Measurements from ENCODE around the gene NEDD4L. TPM values are rescaled to one million over a fixed set of nuclear protein-coding genes. Genes with fewer than 3 reads are reported as not detected.

NEDD4L gene
- total RNA-seq, 2 experiments from 2014 or later, result 11.2 to 13.7 TPM

DNA sequence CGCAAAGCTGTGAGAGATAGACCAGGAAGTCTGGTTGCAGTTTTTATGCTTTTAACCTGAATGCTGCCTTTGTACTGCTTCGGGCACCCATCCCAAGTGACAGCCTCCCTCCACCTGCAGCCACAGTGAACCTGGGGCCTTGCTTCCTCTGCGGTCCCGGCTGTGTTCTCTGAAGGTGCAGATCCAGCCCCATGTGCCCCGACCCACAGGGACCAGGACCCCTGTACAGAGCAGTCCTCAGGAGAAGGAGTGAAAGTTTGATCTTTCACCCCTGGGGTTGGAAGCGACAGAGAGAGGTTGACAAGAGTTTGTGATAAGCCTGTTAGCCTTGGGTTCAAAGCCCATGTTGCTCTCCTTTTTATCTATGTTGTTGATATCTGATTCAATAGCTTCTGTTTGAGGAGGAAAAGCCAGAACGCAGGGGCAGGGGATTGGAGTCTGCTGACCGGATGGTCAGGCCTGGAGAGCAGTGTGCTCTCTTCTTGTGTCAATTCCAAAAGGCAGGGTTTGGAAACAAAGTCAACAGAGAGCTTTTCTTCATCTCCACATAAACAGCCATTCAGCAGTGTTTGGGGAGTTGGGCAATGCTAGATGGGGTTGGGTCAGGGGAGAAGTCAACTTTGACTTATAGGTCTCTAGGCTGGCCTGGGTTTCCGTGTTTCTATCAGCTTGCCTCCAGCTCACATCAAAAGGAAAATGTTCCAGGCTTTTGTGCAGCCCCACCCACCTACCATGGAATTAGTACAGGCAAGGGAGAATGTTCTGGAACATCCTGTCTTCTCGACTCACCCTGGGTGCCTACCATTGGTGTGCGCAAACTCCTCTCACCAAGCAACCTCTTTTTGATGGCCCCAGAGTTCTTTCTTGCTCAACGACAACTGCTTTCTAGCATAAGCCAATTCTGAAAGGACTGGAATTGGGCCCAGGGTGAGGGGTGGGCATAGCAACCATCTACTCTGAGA lies 369.9 kb downstream of the NEDD4L start:
- POLR2A ChIA-PET, result no interaction called here
- intact Hi-C loops (cut with DNase I, micrococcal nuclease), result no loop called here

DNA sequence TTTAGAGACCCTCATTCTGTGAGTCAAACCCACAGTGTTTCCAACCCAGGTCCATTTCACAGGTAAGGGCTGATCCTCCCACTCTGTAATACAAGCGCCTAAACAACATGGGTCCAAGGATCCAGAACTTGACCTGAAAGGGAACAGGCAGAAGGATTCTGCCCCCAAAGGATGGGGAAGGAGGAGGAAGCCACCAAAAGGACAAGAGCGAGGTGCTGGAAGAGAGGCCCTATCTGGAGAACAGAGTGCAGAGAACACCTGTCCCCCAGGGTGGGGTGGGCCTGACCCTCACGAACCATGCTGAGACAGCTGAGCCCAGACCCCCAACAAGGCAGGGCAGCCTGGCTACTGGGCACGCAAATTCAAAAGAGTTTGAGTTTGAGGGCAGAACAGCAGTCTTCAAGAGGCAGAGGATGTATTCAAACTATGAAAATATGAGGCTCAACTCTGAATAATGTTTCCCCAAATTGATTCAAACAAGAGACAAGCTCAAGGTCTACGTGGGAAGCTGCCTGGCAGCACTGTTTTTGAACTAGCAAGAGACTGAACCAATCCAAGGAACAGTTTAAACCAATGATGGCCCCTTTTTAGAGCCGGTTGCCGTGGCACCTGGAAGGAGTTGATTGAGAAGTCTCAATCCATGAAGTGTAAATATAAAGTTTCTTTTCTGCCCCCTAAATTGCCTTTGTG lies 372.1 kb downstream of the NEDD4L start:
- no peak overlapping the region for H3K27ac ChIP-seq (ENCODE audit: low read depth in 1 of 2, low read length in 2 of 2)
- DNase-seq (no peak), ATAC-seq (ENCODE audit: poor library complexity) (no peak)
- peaks cover 0 to 4% of the 10 kb centered on the region in 2 experiments for H3K27me3 ChIP-seq (ENCODE audit: control insufficient read depth in 1 of 2, insufficient read depth in 2 of 2, low read length in 2 of 2)
- Mint-ChIP-seq H3K27ac (no peak overlapping the region), H3K9me3 (no peaks in the 10 kb centered on the region), H3K27me3 (no peaks in the 10 kb centered on the region), H3K4me1 (ENCODE audit: low read depth) (no peaks in the 10 kb centered on the region), H3K36me3 (ENCODE audit: low read depth) (no peaks in the 10 kb centered on the region), H3K4me3 (no peak overlapping the region)
- ChIA-PET CTCF (no interaction called here), POLR2A (no interaction called here)
- intact Hi-C loops (cut with DNase I, micrococcal nuclease), result no loop called here
- no peak overlapping the region for H3K4me3 ChIP-seq (ENCODE audit: low read length)
- no peaks in the 10 kb centered on the region for H3K36me3 ChIP-seq (ENCODE audit: insufficient read depth, low read length)
- TF ChIP-seq, protein P1, sequence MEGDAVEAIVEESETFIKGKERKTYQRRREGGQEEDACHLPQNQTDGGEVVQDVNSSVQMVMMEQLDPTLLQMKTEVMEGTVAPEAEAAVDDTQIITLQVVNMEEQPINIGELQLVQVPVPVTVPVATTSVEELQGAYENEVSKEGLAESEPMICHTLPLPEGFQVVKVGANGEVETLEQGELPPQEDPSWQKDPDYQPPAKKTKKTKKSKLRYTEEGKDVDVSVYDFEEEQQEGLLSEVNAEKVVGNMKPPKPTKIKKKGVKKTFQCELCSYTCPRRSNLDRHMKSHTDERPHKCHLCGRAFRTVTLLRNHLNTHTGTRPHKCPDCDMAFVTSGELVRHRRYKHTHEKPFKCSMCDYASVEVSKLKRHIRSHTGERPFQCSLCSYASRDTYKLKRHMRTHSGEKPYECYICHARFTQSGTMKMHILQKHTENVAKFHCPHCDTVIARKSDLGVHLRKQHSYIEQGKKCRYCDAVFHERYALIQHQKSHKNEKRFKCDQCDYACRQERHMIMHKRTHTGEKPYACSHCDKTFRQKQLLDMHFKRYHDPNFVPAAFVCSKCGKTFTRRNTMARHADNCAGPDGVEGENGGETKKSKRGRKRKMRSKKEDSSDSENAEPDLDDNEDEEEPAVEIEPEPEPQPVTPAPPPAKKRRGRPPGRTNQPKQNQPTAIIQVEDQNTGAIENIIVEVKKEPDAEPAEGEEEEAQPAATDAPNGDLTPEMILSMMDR (IDR thresholded peaks at IDR 0.05), result no peak
- H3K9me3 ChIP-seq (ENCODE audit: control insufficient read depth in 1 of 2, insufficient read depth in 1 of 2, low read length in 2 of 2), result no peaks in the 10 kb centered on the region
- H3K4me1 ChIP-seq (ENCODE audit: insufficient read depth, low read length), result no peaks in the 10 kb centered on the region

More for the DNA sequence above, 369.9 kb downstream of the NEDD4L start:
- Histone ChIP-seq H3K9me3 (ENCODE audit: control insufficient read depth in 1 of 2, insufficient read depth in 1 of 2, low read length in 2 of 2) (no peaks in the 10 kb centered on the region), H3K36me3 (ENCODE audit: insufficient read depth, low read length) (no peaks in the 10 kb centered on the region), H3K27ac (ENCODE audit: low read depth in 1 of 2, low read length in 2 of 2) (no peak overlapping the region), H3K4me3 (ENCODE audit: low read length) (no peak overlapping the region), H3K27me3 (ENCODE audit: control insufficient read depth in 1 of 2, insufficient read depth in 2 of 2, low read length in 2 of 2) (no peaks in the 10 kb centered on the region), H3K4me1 (ENCODE audit: insufficient read depth, low read length) (no peaks in the 10 kb centered on the region)
- no peak for DNase-seq
- Mint-ChIP-seq H3K27ac (no peak overlapping the region), H3K27me3 (no peaks in the 10 kb centered on the region), H3K9me3 (no peaks in the 10 kb centered on the region), H3K4me3 (no peak overlapping the region), H3K36me3 (ENCODE audit: low read depth) (no peaks in the 10 kb centered on the region), H3K4me1 (ENCODE audit: low read depth) (no peaks in the 10 kb centered on the region)
- no peak for ATAC-seq (ENCODE audit: poor library complexity)
- TF ChIP-seq, protein P1 (IDR thresholded peaks at IDR 0.05), result no peak
- CTCF ChIA-PET, result no interaction called here

DNA sequence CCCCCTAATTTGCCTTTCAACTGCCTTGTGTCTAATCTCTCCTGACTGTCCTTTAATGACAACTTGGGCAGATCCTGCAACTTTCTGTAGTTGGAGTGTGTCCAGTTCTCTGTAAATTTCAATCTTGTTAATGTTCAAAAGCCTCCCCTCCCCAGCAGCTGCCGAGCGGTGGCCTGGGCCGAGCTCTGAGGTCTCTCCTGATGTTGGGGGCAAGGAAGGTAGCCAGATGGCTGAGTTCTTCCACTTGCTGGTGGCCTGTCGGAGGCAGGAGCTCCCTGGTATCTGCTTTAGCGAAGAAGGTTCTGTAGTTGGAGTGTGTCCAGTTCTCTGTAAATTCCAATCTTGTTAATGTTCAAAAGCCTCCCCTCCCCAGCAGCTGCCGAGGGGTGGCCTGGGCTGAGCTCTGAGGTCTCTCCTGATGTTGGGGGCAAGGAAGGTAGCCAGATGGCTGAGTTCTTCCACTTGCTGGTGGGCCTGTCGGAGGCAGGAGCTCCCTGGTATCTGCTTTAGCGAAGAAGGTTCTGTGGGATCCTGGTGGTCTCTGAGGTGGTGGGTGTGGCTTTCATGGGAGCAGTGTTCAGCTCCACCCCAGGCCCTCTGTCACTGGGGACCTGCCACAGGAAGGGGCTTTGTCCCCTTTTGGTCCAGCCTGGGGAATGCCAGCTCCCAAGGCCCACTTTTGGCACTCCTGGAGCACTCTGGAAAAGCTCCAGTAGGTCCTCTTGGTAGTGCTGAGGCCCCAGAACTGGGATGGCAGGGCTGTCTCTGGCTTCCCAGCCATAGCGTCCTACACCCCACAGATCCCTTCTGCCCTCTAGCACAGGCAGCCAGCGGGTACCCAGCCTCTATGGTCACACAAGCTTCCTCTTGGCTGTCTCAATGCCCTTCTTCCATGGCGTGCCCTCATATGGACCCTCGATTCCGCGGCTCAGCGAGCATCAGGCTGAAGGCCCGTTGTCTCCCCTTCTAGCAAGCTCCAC lies 373.0 kb downstream of the NEDD4L start:
- CTCF ChIA-PET, result no interaction called here
- intact Hi-C loops (cut with DNase I, micrococcal nuclease), result no loop called here
- Histone ChIP-seq H3K4me1 (ENCODE audit: insufficient read depth, low read length) (no peaks in the 10 kb centered on the region), H3K36me3 (ENCODE audit: insufficient read depth, low read length) (no peaks in the 10 kb centered on the region), H3K9me3 (ENCODE audit: control insufficient read depth in 1 of 2, insufficient read depth in 1 of 2, low read length in 2 of 2) (no peaks in the 10 kb centered on the region), H3K4me3 (ENCODE audit: low read length) (no peak overlapping the region), H3K27ac (ENCODE audit: low read depth in 1 of 2, low read length in 2 of 2) (no peak overlapping the region), H3K27me3 (ENCODE audit: control insufficient read depth in 1 of 2, insufficient read depth in 2 of 2, low read length in 2 of 2) (peaks cover 0 to 4% of the 10 kb centered on the region in 2 experiments)
- ATAC-seq (ENCODE audit: poor library complexity), result no peak
- no peaks in the 10 kb centered on the region for H3K27me3 Mint-ChIP-seq
- DNase-seq, result no peak
- no peaks in the 10 kb centered on the region for H3K36me3 Mint-ChIP-seq (ENCODE audit: low read depth)
- no peaks in the 10 kb centered on the region for H3K4me1 Mint-ChIP-seq (ENCODE audit: low read depth)
- TF ChIP-seq, protein P1 (IDR thresholded peaks at IDR 0.05), result no peak
- POLR2A ChIA-PET, result no interaction called here
- no peaks in the 10 kb centered on the region for H3K9me3 Mint-ChIP-seq
- H3K27ac Mint-ChIP-seq, result no peak overlapping the region
- no peak overlapping the region for H3K4me3 Mint-ChIP-seq

Data from CD4-positive, alpha-beta T cell (primary cell).